ENCODE data around the gene C1orf216. TPM values are rescaled to one million over a fixed set of nuclear protein-coding genes. Genes with fewer than 3 reads are reported as not detected.

Gene C1orf216
- polyA plus RNA-seq, 3 donors: 7.1 to 11.7 (median 9.8) TPM

GRCh38 chr1:35666916-35667315, 51.8 kb downstream of the C1orf216 start:
- DNase-seq (ENCODE audit: extremely low read depth in 1 of 11, low read depth in 9 of 11, low spot score in 4 of 11): no peak

DNA sequence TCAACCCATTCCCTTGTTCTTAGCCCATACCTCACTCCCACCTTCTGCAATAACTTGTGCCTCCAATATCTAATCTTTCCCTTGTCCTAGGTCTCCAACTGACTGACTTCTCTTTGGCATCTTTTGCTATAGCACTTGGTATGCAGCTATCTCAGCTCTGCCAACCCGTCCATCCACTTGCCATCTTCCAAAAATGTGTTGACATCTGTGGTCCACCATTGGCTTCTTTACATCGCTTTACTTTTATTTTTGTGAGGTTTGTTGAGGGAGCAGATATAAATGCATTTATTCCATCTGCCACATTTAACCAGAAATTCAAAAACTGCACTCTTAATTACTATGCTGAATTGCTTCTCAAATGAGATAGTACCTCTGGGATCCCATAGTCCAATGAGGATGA, 52.5 kb downstream of the C1orf216 start:
- no peak for DNase-seq (ENCODE audit: extremely low read depth in 1 of 11, low read depth in 9 of 11, low spot score in 4 of 11)

Other genes with a start within 250 kb of the C1orf216 start
- 10 to 100 TPM; 57.9 to 80.3 (median 64.2) TPM for gene KIAA0319L, start 161.5 kb downstream of the C1orf216 start, polyA plus RNA-seq (ENCODE audit: insufficient read length in 3 of 3)
- gene NCDN, start 161.1 kb downstream of the C1orf216 start, polyA plus RNA-seq (ENCODE audit: insufficient read length in 3 of 3): 10 to 100 TPM; 12.7 to 20.7 (median 19.3) TPM
- 1 to 10 TPM in 2 of 3 donors, under 1 TPM in 1; 0.78 to 1.6 (median 1.0) TPM for gene TFAP2E, start 145.6 kb downstream of the C1orf216 start, polyA plus RNA-seq (ENCODE audit: insufficient read length in 3 of 3)
- gene PSMB2, start 77.4 kb downstream of the C1orf216 start, polyA plus RNA-seq (ENCODE audit: insufficient read length in 3 of 3): 10 to 100 TPM; 77.0 to 85.3 (median 77.3) TPM
- gene CLSPN, start 51.1 kb upstream of the C1orf216 start, polyA plus RNA-seq (ENCODE audit: insufficient read length in 3 of 3): 10 to 100 TPM in 2 of 3 donors, 1 to 10 TPM in 1; 9.0 to 16.9 (median 16.4) TPM
- gene AGO4, start 89.1 kb upstream of the C1orf216 start, polyA plus RNA-seq (ENCODE audit: insufficient read length in 3 of 3): 10 to 100 TPM; 20.8 to 32.0 (median 20.9) TPM
- gene AGO1, start 164.3 kb upstream of the C1orf216 start, polyA plus RNA-seq (ENCODE audit: insufficient read length in 3 of 3): 10 to 100 TPM; 17.1 to 18.5 (median 17.2) TPM
- gene AGO3, start 212.2 kb upstream of the C1orf216 start, polyA plus RNA-seq (ENCODE audit: insufficient read length in 3 of 3): 10 to 100 TPM; 11.6 to 13.8 (median 11.8) TPM